Activated CD4-positive, alpha-beta T cell treated with anti-CD3 and anti-CD28 coated beads, Interleukin-2, Interleukin-4, amounts not matched to agents 100 ng/mL and 50 ng/mL, durations not matched to agents 16 hours and 8 hours (primary cell): ENCODE data around the gene ATXN1L.
"Not testable (repeated sequence)": the region's sequence is repeated elsewhere in the genome, so short reads cannot be mapped to it uniquely, and the experiment has no call there.

ENCODE experiments used
- DNase-seq: peaks from one replicate; pipeline ENCODE4 v3.0.0-alpha.2; 2020; ENCODE audit warnings: low spot score

ATXN1L gene

GRCh38 chr16:71894921-71895678, 49.3 kb downstream of the ATXN1L start, which contains the start of gene IST1:
TSS of gene IST1 (plus strand) at chr16:71895531. CDS start at chr16:71915641, 20,110 bp downstream.
- DNase-seq, result peak; percentile 98

DNA sequence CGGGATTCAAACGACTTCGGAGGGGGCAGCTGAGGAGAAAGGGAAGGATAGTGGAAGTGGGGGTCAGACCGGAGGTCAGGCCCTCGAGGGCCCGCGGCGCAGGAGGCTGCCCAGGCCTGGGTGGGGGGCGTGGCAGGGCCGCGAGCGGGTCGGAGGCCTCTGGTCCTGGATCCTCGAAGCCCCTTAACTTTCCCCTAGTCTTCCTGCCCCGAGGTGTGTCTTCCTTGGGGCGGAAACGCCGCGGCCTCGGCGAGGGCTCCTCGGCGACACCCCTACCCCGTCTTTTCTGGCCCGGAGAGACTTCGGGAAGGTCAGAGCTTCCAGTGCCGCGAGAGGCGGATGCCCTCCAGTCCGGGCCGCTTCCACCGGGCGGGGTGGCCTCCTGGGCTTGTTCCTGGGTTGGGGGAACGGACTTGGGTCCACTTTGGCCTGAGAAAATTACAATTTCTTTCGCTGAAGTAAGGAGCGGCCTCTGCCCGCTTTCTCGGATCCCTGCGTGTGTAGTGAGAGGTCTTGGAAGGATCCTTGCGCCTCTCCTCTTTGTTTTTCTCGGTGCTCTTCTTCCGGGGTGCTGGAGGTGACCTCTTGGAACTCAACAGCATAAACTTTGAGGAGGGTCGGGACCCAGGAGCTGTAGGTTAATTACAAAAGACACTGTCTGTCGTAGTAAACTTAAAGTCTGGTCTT, 50.0 kb downstream of the ATXN1L start:
- DNase-seq, result no peak

DNA sequence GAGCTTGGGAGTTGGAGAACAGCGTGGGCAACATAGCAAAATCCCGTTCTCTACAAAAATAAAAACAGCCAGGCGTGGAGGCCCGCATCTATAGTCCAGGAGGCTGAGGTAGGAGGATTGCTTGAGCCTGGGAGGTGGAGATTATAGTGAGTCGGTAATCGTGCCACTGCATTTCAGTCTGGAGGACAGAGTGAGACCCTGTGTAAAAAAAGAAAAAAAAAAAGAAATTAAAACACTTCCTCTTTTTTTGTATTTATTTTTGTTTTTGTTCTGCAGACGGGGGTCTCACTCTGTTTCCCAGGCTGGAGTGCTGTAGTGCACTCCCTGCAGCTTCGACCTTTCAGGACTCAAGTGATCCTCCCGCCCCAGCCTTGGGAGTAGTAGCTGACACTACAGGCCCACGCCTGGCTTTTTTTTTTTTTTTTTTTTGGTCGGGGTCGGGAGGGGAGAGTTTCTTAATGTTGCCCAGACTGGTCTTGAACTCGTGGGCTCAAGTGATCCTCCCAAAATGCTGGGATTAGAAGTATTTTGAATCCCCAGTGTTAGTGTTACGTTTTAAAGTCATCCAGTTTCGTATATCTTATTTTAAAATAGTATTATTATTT, 51.1 kb downstream of the ATXN1L start:
- no peak for DNase-seq

DNA sequence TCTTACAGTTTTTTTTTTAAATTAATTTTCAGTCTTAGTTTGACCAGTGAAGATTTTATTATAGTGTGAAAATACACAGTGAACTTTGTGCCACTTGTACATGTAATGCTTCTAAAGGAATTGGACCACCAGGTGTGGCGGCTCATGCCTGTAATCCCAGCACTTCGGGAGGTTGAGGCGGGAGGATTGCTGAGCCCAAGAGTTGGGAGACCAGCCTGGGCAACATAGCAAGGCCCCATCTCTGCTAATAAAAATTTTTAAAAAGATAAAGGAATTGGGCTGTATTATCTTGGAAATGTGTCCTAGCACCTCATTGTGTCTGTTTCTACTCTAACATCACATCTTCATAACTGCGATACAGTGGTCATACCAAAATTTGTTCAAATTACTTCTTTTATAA, 53.4 kb downstream of the ATXN1L start:
- no peak for DNase-seq

GRCh38 chr16:71902656-71903365, 57.0 kb downstream of the ATXN1L start:
- no peak for DNase-seq

DNA sequence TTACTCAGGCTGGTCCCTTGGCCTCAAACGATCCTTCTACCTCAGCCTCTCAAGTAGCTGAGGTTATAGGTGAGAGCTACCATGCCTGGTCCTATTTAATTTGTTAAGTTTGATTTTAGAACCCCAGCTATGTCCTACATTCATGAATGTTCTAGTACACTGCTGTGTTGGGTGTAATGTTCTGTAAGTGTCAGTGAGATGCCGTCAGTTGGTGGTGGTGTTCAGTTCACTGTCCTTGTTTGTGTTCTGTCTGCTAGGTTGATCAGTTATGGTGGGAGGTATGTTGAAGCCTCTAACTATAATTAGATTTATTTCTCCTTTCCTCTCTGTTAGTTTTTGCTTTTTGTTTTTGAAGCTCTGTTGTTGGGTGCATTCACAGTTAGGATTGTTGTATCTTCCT, 57.8 kb downstream of the ATXN1L start:
- no peak for DNase-seq

- no peak for DNase-seq
These were observed 58.5 kb downstream of the ATXN1L start for GRCh38 chr16:71904239-71904638.

DNA sequence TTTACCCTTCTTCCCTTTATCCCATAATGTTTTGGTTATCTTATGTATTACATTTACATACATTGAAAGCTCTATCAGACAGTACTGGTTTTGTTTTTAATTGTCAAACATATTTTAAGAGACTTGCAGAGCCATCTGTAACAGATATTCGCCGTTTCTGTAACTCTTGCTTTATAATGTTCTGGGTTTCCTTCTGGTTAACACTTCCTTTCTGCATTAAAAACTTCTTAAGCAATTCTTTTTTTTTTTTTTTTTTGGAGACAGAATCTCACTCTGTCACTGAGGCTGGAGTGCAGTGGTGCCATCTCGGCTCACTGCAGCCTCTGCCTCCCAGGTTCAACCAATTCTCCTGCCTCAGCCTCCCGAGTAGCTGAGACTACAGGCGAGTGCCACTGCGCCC, 60.0 kb downstream of the ATXN1L start:
- DNase-seq, result not testable (repeated sequence)
